ENCODE results near the gene A3GALT2. TPM values are rescaled to one million over a fixed set of nuclear protein-coding genes. Genes with fewer than 3 reads are reported as not detected.

The A3GALT2 gene
- total and polyA plus RNA-seq, 8 donors: 0.07 TPM; not detected in 7

- no peak for FAIRE-seq
- WGBS, 2 donors: 6 to 10% methylated on average over 7 of the region's 7 CpGs
- intact Hi-C loops (cut with DNase I): no loop called here
Observed at GRCh38 chr1:33342041-33342723, 21.3 kb upstream of the A3GALT2 start.

GRCh38 chr1:33341190-33341589, 20.3 kb upstream of the A3GALT2 start:
- Histone ChIP-seq H3K4me1 (peaks cover 56 to 93% (median 93%) of the 10 kb centered on the region in 3 donors), H3K4me3 (no peak overlapping the region), H3K27me3 (no peaks in the 10 kb centered on the region), H3K9me3 (no peaks in the 10 kb centered on the region), H3K36me3 (no peaks in the 10 kb centered on the region), H3K27ac (peak overlapping the region in 3 of 4 donors; percentile 28 to 89 (median 86))
- DNase-seq: no peak
- no peak for ATAC-seq
- FAIRE-seq: no peak
- TF ChIP-seq CTCF (IDR thresholded peaks at IDR 0.05): no peak
- WGBS, 2 donors: 72 to 75% methylated on average over 6 of the region's 6 CpGs
- intact Hi-C loops (cut with DNase I): no loop called here

More at GRCh38 chr1:33342041-33342723, 21.3 kb upstream of the A3GALT2 start:
- no peaks in the 10 kb centered on the region for H3K27me3 ChIP-seq
- H3K4me1 ChIP-seq: peaks cover 63 to 98% (median 95%) of the 10 kb centered on the region in 3 donors
- no peaks in the 10 kb centered on the region for H3K9me3 ChIP-seq
- peak overlapping the region; percentile 45 to 89 (median 70) for H3K27ac ChIP-seq
- TF ChIP-seq CTCF (IDR thresholded peaks at IDR 0.05): no peak
- ATAC-seq (peak; percentile 83 to 88 (median 86)), DNase-seq (peak in 5 of 6 donors; percentile 81 to 91 (median 87))
- no peaks in the 10 kb centered on the region for H3K36me3 ChIP-seq
- peak overlapping the region in 2 of 4 donors; percentile 0 to 9 for H3K4me3 ChIP-seq

GRCh38 chr1:33339413-33339812, 18.5 kb upstream of the A3GALT2 start:
- no peak for TF ChIP-seq CTCF (IDR thresholded peaks at IDR 0.05)
- Histone ChIP-seq H3K27me3 (no peaks in the 10 kb centered on the region), H3K36me3 (no peaks in the 10 kb centered on the region), H3K4me1 (peaks cover 60 to 89% (median 84%) of the 10 kb centered on the region in 3 donors), H3K9me3 (no peaks in the 10 kb centered on the region), H3K27ac (peak overlapping the region; percentile 56 to 89 (median 76)), H3K4me3 (peak overlapping the region in 1 of 4 donors; percentile 17)
- intact Hi-C loops (cut with DNase I): no loop called here
- WGBS, 2 donors: 39 to 51% methylated on average over 2 of the region's 2 CpGs
- no peak for ATAC-seq
- no peak for FAIRE-seq
- no peak for DNase-seq

- H3K27ac ChIP-seq: peak overlapping the region; percentile 56 to 89 (median 76)
- DNase-seq: peak in 3 of 6 donors; percentile 64 to 73 (median 65)
- 8% methylated on average over 14 of the region's 14 CpGs for WGBS, 2 donors
- H3K36me3 ChIP-seq: peaks cover 0 to 6% (median 0%) of the 10 kb centered on the region in 3 donors
- H3K9me3 ChIP-seq: no peaks in the 10 kb centered on the region
- peak; percentile 50 to 70 (median 58) for ATAC-seq
- H3K27me3 ChIP-seq: no peaks in the 10 kb centered on the region
- peaks cover 62 to 89% (median 81%) of the 10 kb centered on the region in 3 donors for H3K4me1 ChIP-seq
- intact Hi-C loops (cut with DNase I): no loop called here
- FAIRE-seq: no peak
- TF ChIP-seq CTCF (IDR thresholded peaks at IDR 0.05): no peak
- H3K4me3 ChIP-seq: peak overlapping the region in 2 of 4 donors; percentile 8 to 17
Observed at GRCh38 chr1:33338440-33339211, 17.7 kb upstream of the A3GALT2 start.
